OCI-LY3 (cell line): ENCODE data around the gene BRK1.

Experiments
- EZH2phosphoT487 ChIP-seq: fragments of 200-600 bp; shearing (Covaris generic); IDR thresholded peaks from 2 replicates; pipeline ENCODE4 v1.6.1; 2018; ENCODE audit warnings: antibody characterized with exemption, mixed run types, low read depth
- TF ChIP-seq, protein P1 (sequence below): fragments of 200-600, 300-600 bp; sonication (generic); IDR thresholded peaks from 2 replicates; pipeline ENCODE4 v1.5.1; 2014; ENCODE audit warnings: antibody characterized with exemption, low read length, low read depth

GRCh38 chr3:10150987-10151386 is 35.5 kb downstream of the BRK1 start:
- TF ChIP-seq, protein P1, sequence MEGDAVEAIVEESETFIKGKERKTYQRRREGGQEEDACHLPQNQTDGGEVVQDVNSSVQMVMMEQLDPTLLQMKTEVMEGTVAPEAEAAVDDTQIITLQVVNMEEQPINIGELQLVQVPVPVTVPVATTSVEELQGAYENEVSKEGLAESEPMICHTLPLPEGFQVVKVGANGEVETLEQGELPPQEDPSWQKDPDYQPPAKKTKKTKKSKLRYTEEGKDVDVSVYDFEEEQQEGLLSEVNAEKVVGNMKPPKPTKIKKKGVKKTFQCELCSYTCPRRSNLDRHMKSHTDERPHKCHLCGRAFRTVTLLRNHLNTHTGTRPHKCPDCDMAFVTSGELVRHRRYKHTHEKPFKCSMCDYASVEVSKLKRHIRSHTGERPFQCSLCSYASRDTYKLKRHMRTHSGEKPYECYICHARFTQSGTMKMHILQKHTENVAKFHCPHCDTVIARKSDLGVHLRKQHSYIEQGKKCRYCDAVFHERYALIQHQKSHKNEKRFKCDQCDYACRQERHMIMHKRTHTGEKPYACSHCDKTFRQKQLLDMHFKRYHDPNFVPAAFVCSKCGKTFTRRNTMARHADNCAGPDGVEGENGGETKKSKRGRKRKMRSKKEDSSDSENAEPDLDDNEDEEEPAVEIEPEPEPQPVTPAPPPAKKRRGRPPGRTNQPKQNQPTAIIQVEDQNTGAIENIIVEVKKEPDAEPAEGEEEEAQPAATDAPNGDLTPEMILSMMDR, result no peak
- TF ChIP-seq EZH2phosphoT487, result no peak
